Esophagus muscularis mucosa (tissue), 4 donors: ENCODE results near the gene GDF10. TPM values are rescaled to one million over a fixed set of nuclear protein-coding genes. Genes with fewer than 3 reads are reported as not detected.

Experiments
- DNase-seq: peaks from one replicate; pipeline ENCODE4 v3.0.0-alpha.2; 2017; ENCODE audit errors: extremely low spot score
- H3K27ac ChIP-seq, 4 donors: fragments of 200-600 bp; sonication (generic); replicated peaks in 1 of 4; 1 replicate in 3 of 4; 2 replicates in 1 of 4; pipeline ENCODE4 v1.5.1; 2016 to 2019; ENCODE audit warnings: mild to moderate bottlenecking in 1 of 4
- H3K27me3 ChIP-seq, 4 donors: fragments of 200-600 bp; sonication (generic); one replicate each; pipeline versions ENCODE4 v1.5.1 to v1.6.0; 2016 to 2019
- H3K36me3 ChIP-seq, 4 donors: fragments of 200-600 bp; sonication (generic); one replicate each; pipeline ENCODE4 v1.5.1; 2016 to 2019
- H3K4me1 ChIP-seq, 4 donors: fragments of 200-600 bp; sonication (generic); one replicate each; pipeline ENCODE4 v1.5.1; 2016 to 2019
- H3K4me3 ChIP-seq, 4 donors: fragments of 200-600 bp; sonication (generic); 1 replicate in 2 of 4; 2 replicates in 2 of 4; pipeline ENCODE4 v1.5.1; 2016 to 2019; ENCODE audit warnings: mild to moderate bottlenecking in 4 of 4, moderate library complexity in 1 of 4
- H3K9me3 ChIP-seq, 4 donors: fragments of 200-600 bp; sonication (generic); 1 replicate in 3 of 4; 2 replicates in 1 of 4; pipeline ENCODE4 v1.5.1; 2016 to 2019
- CTCF ChIP-seq, 3 experiments: fragments of 200-600 bp in 2 of 3; fragments of 450-650 bp in 1 of 3; sonication (generic) in 2 of 3; IDR thresholded peaks; one replicate each; pipeline ENCODE4 v1.5.1; 2017 to 2019; ENCODE audit warnings: antibody characterized with exemption in 3 of 3, mild to moderate bottlenecking in 2 of 3, moderate library complexity in 1 of 3
- EP300 ChIP-seq: sonication (generic); formaldehyde crosslinking; IDR thresholded peaks from one replicate; pipeline ENCODE4 v1.6.1; 2017; ENCODE audit warnings: antibody characterized with exemption
- POLR2A ChIP-seq: fragments of 450-650 bp; IDR thresholded peaks from one replicate; pipeline ENCODE4 v1.6.1; 2017; ENCODE audit warnings: antibody characterized with exemption, moderate library complexity, mild to moderate bottlenecking, low read depth
- POLR2AphosphoS5 ChIP-seq, 2 donors: sonication (generic); formaldehyde crosslinking; IDR thresholded peaks; one replicate each; pipeline ENCODE4 v1.6.1; 2017; ENCODE audit warnings: antibody characterized with exemption in 2 of 2
- WGBS: methylation state at CpG from one replicate; pipeline ENCODE4 v1.1.5; 2018; 5-methylcytosine and 5-hydroxymethylcytosine counted together
- intact Hi-C: fragments of 100-400 bp; cut with DNase I; formaldehyde crosslinking; loops from one replicate; pipeline ENCODE4 v1.15.1; 2023
- total RNA-seq, 4 donors: library from RNA; depleted of rRNA; stranded (reverse); fragments of >200 nt; gene quantifications; one replicate each; pipeline versions ENCODE4 v1.1.0 to v1.2.1, GENCODE V29; 2016

Gene GDF10
- total RNA-seq, 4 donors from 2014 or later = 5.6 to 33.3 (median 29.5) TPM

- no peak overlapping the region for H3K4me3 ChIP-seq
- no peaks in the 10 kb centered on the region for H3K27me3 ChIP-seq
- no peak overlapping the region for H3K27ac ChIP-seq
- H3K4me1 ChIP-seq = peaks cover 4 to 9% (median 7%) of the 10 kb centered on the region in 4 donors
- 80% methylated on average over 4 of the region's 4 CpGs for WGBS
- no peaks in the 10 kb centered on the region for H3K9me3 ChIP-seq
- intact Hi-C loops = no loop called here
- no peaks in the 10 kb centered on the region for H3K36me3 ChIP-seq
- DNase-seq = no peak
- TF ChIP-seq EP300 (no peak), POLR2AphosphoS5 (IDR thresholded peaks at IDR 0.05) (no peak), CTCF (IDR thresholded peaks at IDR 0.05) (no peak), POLR2A (no peak)
Observed at GRCh38 chr10:47257396-47258120, 42.4 kb upstream of the GDF10 start.

- Histone ChIP-seq H3K4me1 (peaks cover 0 to 4% (median under 1%) of the 10 kb centered on the region in 4 donors), H3K36me3 (no peaks in the 10 kb centered on the region), H3K27me3 (no peaks in the 10 kb centered on the region), H3K9me3 (no peaks in the 10 kb centered on the region), H3K4me3 (no peak overlapping the region), H3K27ac (no peak overlapping the region)
- no peak for TF ChIP-seq CTCF (IDR thresholded peaks at IDR 0.05)
- TF ChIP-seq POLR2AphosphoS5 (IDR thresholded peaks at IDR 0.05) = no peak
- TF ChIP-seq EP300 = no peak
- TF ChIP-seq POLR2A = no peak
- intact Hi-C loops = no loop called here
- no peak for DNase-seq
- 92% methylated on average over 3 of the region's 3 CpGs for WGBS
Observed at GRCh38 chr10:47258921-47259320, 41.1 kb upstream of the GDF10 start.

GRCh38 chr10:47259466-47259865 lies 40.5 kb upstream of the GDF10 start:
- Histone ChIP-seq H3K36me3 (no peaks in the 10 kb centered on the region), H3K4me3 (no peak overlapping the region), H3K9me3 (no peaks in the 10 kb centered on the region), H3K4me1 (peaks cover 0 to 4% (median 0%) of the 10 kb centered on the region in 4 donors), H3K27me3 (no peaks in the 10 kb centered on the region), H3K27ac (no peak overlapping the region)
- intact Hi-C loops = no loop called here
- TF ChIP-seq POLR2A = no peak
- no peak for TF ChIP-seq EP300
- no peak for TF ChIP-seq CTCF (IDR thresholded peaks at IDR 0.05)
- no peak for TF ChIP-seq POLR2AphosphoS5 (IDR thresholded peaks at IDR 0.05)
- DNase-seq = no peak
- 80% methylated on average over 5 of the region's 5 CpGs for WGBS

- no peak overlapping the region for H3K27ac ChIP-seq
- H3K9me3 ChIP-seq = no peaks in the 10 kb centered on the region
- intact Hi-C loops = no loop called here
- WGBS = 78% methylated on average over 9 of the region's 9 CpGs
- TF ChIP-seq EP300 (no peak), POLR2A (no peak), POLR2AphosphoS5 (IDR thresholded peaks at IDR 0.05) (no peak)
- peaks cover 0 to 4% (median 0%) of the 10 kb centered on the region in 4 donors for H3K4me1 ChIP-seq
- H3K27me3 ChIP-seq = no peaks in the 10 kb centered on the region
- H3K4me3 ChIP-seq = no peak overlapping the region
- DNase-seq = no peak
- no peaks in the 10 kb centered on the region for H3K36me3 ChIP-seq
Observed at GRCh38 chr10:47260505-47261111, 39.4 kb upstream of the GDF10 start.

- no peak for DNase-seq
- Histone ChIP-seq H3K4me3 (no peak overlapping the region), H3K36me3 (no peaks in the 10 kb centered on the region), H3K27ac (no peak overlapping the region), H3K27me3 (no peaks in the 10 kb centered on the region), H3K9me3 (no peaks in the 10 kb centered on the region), H3K4me1 (peaks cover 0 to 4% (median 0%) of the 10 kb centered on the region in 4 donors)
- WGBS = 100% methylated on average over 1 of the region's 1 CpG
- intact Hi-C loops = no loop called here
- no peak for TF ChIP-seq EP300
- no peak for TF ChIP-seq POLR2AphosphoS5 (IDR thresholded peaks at IDR 0.05)
- TF ChIP-seq POLR2A = no peak
- no peak for TF ChIP-seq CTCF (IDR thresholded peaks at IDR 0.05)
Observed at GRCh38 chr10:47261121-47261520, 38.9 kb upstream of the GDF10 start.
